Smooth muscle cell (in vitro differentiated cells): ENCODE results near the gene TSPAN5. TPM values are rescaled to one million over a fixed set of nuclear protein-coding genes. Genes with fewer than 3 reads are reported as not detected.

Source experiments
- DNase-seq: peaks from one replicate; lab custom pipeline; 2025; ENCODE audit not compliant: unreplicated experiment; lab: John Stamatoyannopoulos, UW
- H2AFZ ChIP-seq: fragments of 200-600 bp; sonication (generic); 2 replicates; pipeline ENCODE4 v1.6.0; 2016; ENCODE audit warnings: antibody characterized with exemption, low read depth, mild to moderate bottlenecking
- H3F3A ChIP-seq: fragments of 200-600 bp; sonication (generic); 2 replicates; pipeline ENCODE4 v1.6.0; 2017; ENCODE audit warnings: antibody characterized with exemption, low read depth
- H3K27ac ChIP-seq: fragments of 200-600 bp; sonication (generic); 2 replicates; pipeline ENCODE4 v1.5.1; 2016; ENCODE audit warnings: low read depth, mild to moderate bottlenecking
- H3K27me3 ChIP-seq: fragments of 200-600 bp; sonication (generic); 2 replicates; pipeline ENCODE4 v1.6.1; 2016; ENCODE audit warnings: low read depth, mild to moderate bottlenecking
- H3K36me3 ChIP-seq: fragments of 200-600 bp; sonication (generic); 2 replicates; pipeline ENCODE4 v1.5.1; 2016; ENCODE audit warnings: low read depth
- H3K4me1 ChIP-seq: fragments of 200-600 bp; sonication (generic); 2 replicates; pipeline ENCODE4 v1.5.1; 2016; ENCODE audit warnings: low read depth
- H3K4me2 ChIP-seq: fragments of 200-600 bp; sonication (generic); 2 replicates; pipeline ENCODE4 v1.6.0; 2016; ENCODE audit warnings: mild to moderate bottlenecking
- H3K4me3 ChIP-seq: fragments of 200-600 bp; sonication (generic); 2 replicates; pipeline ENCODE4 v1.5.1; 2016; ENCODE audit warnings: mild to moderate bottlenecking
- H3K79me2 ChIP-seq: fragments of 200-600 bp; sonication (generic); 2 replicates; pipeline ENCODE4 v1.6.0; 2016; ENCODE audit warnings: low read depth, mild to moderate bottlenecking
- H3K9ac ChIP-seq: fragments of 200-600 bp; sonication (generic); 2 replicates; pipeline ENCODE4 v1.6.0; 2016; ENCODE audit warnings: low read depth
- H3K9me3 ChIP-seq: fragments of 200-600 bp; sonication (generic); replicated peaks from 2 replicates; pipeline ENCODE4 v1.5.1; 2016; ENCODE audit warnings: low read depth
- H4K20me1 ChIP-seq: fragments of 200-600 bp; sonication (generic); 2 replicates; pipeline ENCODE4 v1.6.0; 2016; ENCODE audit warnings: low read depth
- CTCF ChIP-seq: fragments of 200-600 bp; sonication (generic); IDR thresholded peaks from 2 replicates; pipeline ENCODE4 v1.5.1; 2017; ENCODE audit warnings: borderline replicate concordance, mild to moderate bottlenecking, antibody characterized with exemption; ENCODE audit not compliant: insufficient read depth, poor library complexity, severe bottlenecking
- WGBS: methylation state at CpG from one replicate; pipeline ENCODE4 v1.1.7; 2016; ENCODE audit warnings: low lambda C conversion rate; 5-methylcytosine and 5-hydroxymethylcytosine counted together
- polyA plus RNA-seq: library from polyadenylated mRNA; unstranded; fragments of >200 nt; fragmentation: Nextera tagmentation; extraction: Ambion mirVana; gene quantifications from 2 replicates; pipeline ENCODE4 v1.2.1, GENCODE V29; 2016
- total RNA-seq: library from RNA; depleted of rRNA; stranded (reverse); fragments of >200 nt; gene quantifications from 2 replicates; pipeline ENCODE4 v1.2.3, GENCODE V29; 2014

TSPAN5 gene
- total and polyA plus RNA-seq, 2 experiments from 2014 or later, result 28.3 to 35.8 TPM

DNA sequence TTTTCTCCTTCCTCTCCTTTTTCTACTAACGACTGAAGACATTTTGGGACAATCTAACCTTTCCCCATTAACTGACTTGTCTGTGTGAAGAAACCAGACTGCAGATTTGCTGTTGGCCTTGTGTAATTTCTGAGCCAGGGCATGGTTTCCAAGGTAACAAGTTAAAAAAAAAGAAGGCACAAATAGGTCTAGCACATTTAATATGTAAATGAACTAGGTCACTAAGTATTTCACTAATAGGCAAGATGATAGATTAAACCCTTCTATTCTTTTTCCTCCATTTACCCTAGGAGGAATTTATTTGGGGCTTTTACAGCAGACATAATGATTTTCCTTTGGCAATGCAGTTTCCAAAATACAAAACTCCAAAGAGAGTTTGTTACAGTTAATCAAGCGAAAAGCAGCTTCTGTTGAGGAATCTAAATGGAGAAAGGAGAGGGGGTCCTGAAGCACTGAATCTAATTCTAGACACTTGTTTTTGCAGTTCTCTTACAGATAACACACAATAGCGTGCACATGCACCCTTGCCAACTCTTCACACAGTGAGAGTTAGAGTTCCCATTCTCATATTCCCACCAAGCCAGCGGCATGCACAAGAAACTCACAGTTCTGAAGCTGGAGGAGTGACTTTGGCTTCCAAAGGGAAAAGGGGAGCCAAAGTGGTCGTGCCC lies 72.0 kb downstream of the TSPAN5 start:
- Histone ChIP-seq H3F3A (peaks cover 4% of the 10 kb centered on the region), H3K4me2 (no peak overlapping the region), H4K20me1 (peaks cover 14% of the 10 kb centered on the region), H2AFZ (no peak overlapping the region), H3K4me1 (peaks cover 56% of the 10 kb centered on the region), H3K27me3 (no peaks in the 10 kb centered on the region), H3K4me3 (no peak overlapping the region), H3K36me3 (no peaks in the 10 kb centered on the region), H3K79me2 (peaks cover 75% of the 10 kb centered on the region), H3K9ac (no peak overlapping the region), H3K9me3 (no peaks in the 10 kb centered on the region), H3K27ac (peak overlapping the region; percentile 0)
- TF ChIP-seq CTCF, result no peak
- no peak for DNase-seq
- 80% methylated on average over 5 of the region's 5 CpGs for WGBS

GRCh38 chr4:98585596-98585995 lies 72.8 kb downstream of the TSPAN5 start:
- no peak for TF ChIP-seq CTCF
- Histone ChIP-seq H3K79me2 (peaks cover 79% of the 10 kb centered on the region), H2AFZ (no peak overlapping the region), H3K27me3 (no peaks in the 10 kb centered on the region), H3K4me1 (peaks cover 62% of the 10 kb centered on the region), H3K4me3 (no peak overlapping the region), H3K9ac (no peak overlapping the region), H3K4me2 (no peak overlapping the region), H3F3A (peaks cover 4% of the 10 kb centered on the region), H3K27ac (peak overlapping the region; percentile 16), H3K9me3 (no peaks in the 10 kb centered on the region), H3K36me3 (no peaks in the 10 kb centered on the region), H4K20me1 (peaks cover 19% of the 10 kb centered on the region)
- WGBS, result 80% methylated on average over 2 of the region's 2 CpGs
- no peak for DNase-seq

GRCh38 chr4:98584265-98584664 lies 74.1 kb downstream of the TSPAN5 start:
- H3K27ac ChIP-seq, result no peak overlapping the region
- peaks cover 26% of the 10 kb centered on the region for H4K20me1 ChIP-seq
- no peak for DNase-seq

More at GRCh38 chr4:98584265-98584664, 74.1 kb downstream of the TSPAN5 start:
- no peak for TF ChIP-seq CTCF
- peaks cover 4% of the 10 kb centered on the region for H3F3A ChIP-seq
- no peaks in the 10 kb centered on the region for H3K36me3 ChIP-seq
- no peaks in the 10 kb centered on the region for H3K27me3 ChIP-seq
- WGBS, result 87% methylated on average over 1 of the region's 1 CpG
- no peaks in the 10 kb centered on the region for H3K9me3 ChIP-seq
- H3K79me2 ChIP-seq, result peaks cover 80% of the 10 kb centered on the region
- H3K4me2 ChIP-seq, result no peak overlapping the region
- H2AFZ ChIP-seq, result no peak overlapping the region
- no peak overlapping the region for H3K9ac ChIP-seq
- H3K4me3 ChIP-seq, result no peak overlapping the region
- H3K4me1 ChIP-seq, result peaks cover 75% of the 10 kb centered on the region
